GM12874 (cell line): Measurements from ENCODE around the gene MRM2.

Experiments used
- CTCF ChIP-seq: IDR thresholded peaks from 2 replicates; pipeline ENCODE4 v1.5.1; 2011; ENCODE audit warnings: low read depth, mild to moderate bottlenecking, control low read depth, low read length, moderate library complexity; ENCODE audit not compliant: insufficient read depth

The MRM2 gene

GRCh38 chr7:2203766-2204300, 38.2 kb downstream of the MRM2 start:
- no peak for TF ChIP-seq CTCF

GRCh38 chr7:2202901-2203765, 38.9 kb downstream of the MRM2 start:
- no peak for TF ChIP-seq CTCF

- TF ChIP-seq CTCF: no peak
Observed at GRCh38 chr7:2202361-2202761, 39.6 kb downstream of the MRM2 start.

- no peak for TF ChIP-seq CTCF
Observed at GRCh38 chr7:2201686-2202360, 40.2 kb downstream of the MRM2 start.

- TF ChIP-seq CTCF: no peak
Observed at GRCh38 chr7:2201128-2201527, 40.9 kb downstream of the MRM2 start.

GRCh38 chr7:2200584-2200980, 41.4 kb downstream of the MRM2 start:
- TF ChIP-seq CTCF: no peak

- no peak for TF ChIP-seq CTCF
Observed at GRCh38 chr7:2199956-2200583, 41.9 kb downstream of the MRM2 start.
